Peyer's patch (tissue), 4 donors: Measurements from ENCODE around the gene SCAF1.

Source experiments
- CTCF ChIP-seq, 6 experiments: fragments of 450-650 bp in 4 of 6; fragments of 200-600 bp in 2 of 6; sonication (generic) in 1 of 6; IDR thresholded peaks; one replicate each; pipeline ENCODE4 v1.5.1; 2017 to 2019; ENCODE audit warnings: antibody characterized with exemption in 6 of 6, mild to moderate bottlenecking in 3 of 6, moderate library complexity in 1 of 6
- POLR2A ChIP-seq, 2 donors: fragments of 450-650 bp; IDR thresholded peaks; one replicate each; pipeline ENCODE4 v1.5.1; 2017; ENCODE audit warnings: antibody characterized with exemption in 2 of 2, mild to moderate bottlenecking in 2 of 2, moderate library complexity in 2 of 2

GRCh38 chr19:49596407-49596806 lies 45.6 kb upstream of the SCAF1 start:
- TF ChIP-seq CTCF (IDR thresholded peaks at IDR 0.05) (no peak), POLR2A (IDR thresholded peaks at IDR 0.05) (no peak)
